HG03442 (cell line): Measurements from ENCODE around the gene TOMM40L.

ENCODE experiments used
- ATAC-seq: cut with Tn5 transposase; IDR thresholded peaks from one replicate; pipeline ENCODE4 v1.9.1; 2021; ENCODE audit warnings: mild to moderate bottlenecking, moderate library complexity; ENCODE audit not compliant: unreplicated experiment

The TOMM40L gene

GRCh38 chr1:161196521-161197451 lies 29.1 kb upstream of the TOMM40L start:
- ATAC-seq: no peak

- no peak for ATAC-seq
Measured at GRCh38 chr1:161197560-161198193, 28.2 kb upstream of the TOMM40L start.

- ATAC-seq: no peak
Measured at GRCh38 chr1:161198194-161198896, 27.5 kb upstream of the TOMM40L start.

- no peak for ATAC-seq
Measured at GRCh38 chr1:161198897-161199431, 26.9 kb upstream of the TOMM40L start, which contains the start of gene ADAMTS4. Gene ADAMTS4 (minus strand): TSS chr1:161199054. CDS start chr1:161198627, 427 bp downstream.

GRCh38 chr1:161199506-161200139 lies 26.2 kb upstream of the TOMM40L start:
- ATAC-seq: no peak

- no peak for ATAC-seq
Measured at GRCh38 chr1:161200421-161200991, 25.4 kb upstream of the TOMM40L start.

- no peak for ATAC-seq
Measured at GRCh38 chr1:161200992-161201835, 24.6 kb upstream of the TOMM40L start.

GRCh38 chr1:161201836-161202712 lies 23.8 kb upstream of the TOMM40L start, which contains the start of gene NDUFS2:
Gene NDUFS2 (plus strand): TSS chr1:161202367. CDS start chr1:161202386, 19 bp downstream.
- peak; percentile 94 for ATAC-seq

- ATAC-seq: no peak
Measured at GRCh38 chr1:161206411-161207140, 19.3 kb upstream of the TOMM40L start.

- ATAC-seq: no peak
Measured at GRCh38 chr1:161207173-161207572, 18.7 kb upstream of the TOMM40L start.

GRCh38 chr1:161209790-161210409 lies 16.0 kb upstream of the TOMM40L start:
- no peak for ATAC-seq

GRCh38 chr1:161214369-161214768 lies 11.5 kb upstream of the TOMM40L start:
- no peak for ATAC-seq

GRCh38 chr1:161215076-161215475 lies 10.8 kb upstream of the TOMM40L start, which contains the start of gene FCER1G:
Gene FCER1G (plus strand): TSS chr1:161215295. CDS start chr1:161215322, 27 bp downstream.
- ATAC-seq: no peak

GRCh38 chr1:161216945-161217712 lies 8.7 kb upstream of the TOMM40L start:
- peak; percentile 83 for ATAC-seq

GRCh38 chr1:161217831-161218230 lies 8.0 kb upstream of the TOMM40L start:
- ATAC-seq: no peak
